ENCODE measurements around the gene EDA2R. TPM values are rescaled to one million over a fixed set of nuclear protein-coding genes. Genes with fewer than 3 reads are reported as not detected.

EDA2R gene, protein sequence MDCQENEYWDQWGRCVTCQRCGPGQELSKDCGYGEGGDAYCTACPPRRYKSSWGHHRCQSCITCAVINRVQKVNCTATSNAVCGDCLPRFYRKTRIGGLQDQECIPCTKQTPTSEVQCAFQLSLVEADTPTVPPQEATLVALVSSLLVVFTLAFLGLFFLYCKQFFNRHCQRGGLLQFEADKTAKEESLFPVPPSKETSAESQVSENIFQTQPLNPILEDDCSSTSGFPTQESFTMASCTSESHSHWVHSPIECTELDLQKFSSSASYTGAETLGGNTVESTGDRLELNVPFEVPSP
- polyA plus RNA-seq (2013, experiment 1 of 2; ENCODE audit: insufficient read length) = 16.1 TPM
- 14.5 TPM for polyA plus RNA-seq (2013, experiment 2 of 2; ENCODE audit: insufficient read length)

DNA sequence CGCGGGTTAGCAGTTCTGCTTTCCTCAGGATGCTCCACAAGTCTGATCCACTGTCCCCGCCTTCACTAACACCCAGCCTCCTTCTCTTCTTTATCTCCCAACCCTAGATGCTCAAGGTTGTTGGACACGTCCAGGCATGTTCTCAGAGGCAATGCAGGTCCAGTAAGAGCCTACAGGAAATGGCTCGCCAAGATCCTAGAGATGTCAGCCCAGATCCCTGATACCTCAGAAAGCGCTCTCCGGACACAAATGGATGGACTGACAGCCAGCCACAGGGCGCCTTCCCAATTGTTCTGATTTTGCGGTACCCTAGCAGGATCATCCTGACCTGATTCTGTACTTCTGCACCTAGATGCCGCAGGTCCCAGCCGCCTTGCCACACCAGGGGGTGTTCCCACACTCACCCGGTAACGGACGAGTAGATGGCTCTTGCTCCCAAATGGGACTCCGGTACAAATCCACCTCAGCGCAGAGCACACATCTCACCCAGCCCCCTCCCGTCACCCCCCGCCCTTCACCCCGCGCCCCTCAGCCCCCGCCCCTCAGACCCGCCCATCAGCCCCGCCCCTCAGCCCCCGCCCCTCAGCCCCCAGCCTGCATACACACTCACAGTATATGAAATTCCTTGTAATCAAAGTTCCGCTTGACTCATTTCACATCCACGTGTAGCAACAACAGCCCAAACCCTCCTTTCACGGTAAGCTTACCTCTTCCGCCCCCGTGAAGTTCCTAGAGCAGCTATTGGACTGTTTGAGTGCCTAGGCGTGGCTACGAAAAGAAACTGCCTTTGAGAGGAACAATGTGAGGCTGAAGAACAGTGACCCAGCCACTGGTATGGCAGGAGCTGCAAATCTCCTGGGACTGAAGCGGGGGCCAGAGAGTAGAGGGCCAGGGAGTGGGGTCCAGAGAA lies at the start of gene EDA2R:
Gene EDA2R (minus strand): TSS at position 488 of the 910 bp plus-strand sequence. CDS start 23,058 bp downstream, outside the sequence.
- peak; percentile 86 for DNase-seq

DNA sequence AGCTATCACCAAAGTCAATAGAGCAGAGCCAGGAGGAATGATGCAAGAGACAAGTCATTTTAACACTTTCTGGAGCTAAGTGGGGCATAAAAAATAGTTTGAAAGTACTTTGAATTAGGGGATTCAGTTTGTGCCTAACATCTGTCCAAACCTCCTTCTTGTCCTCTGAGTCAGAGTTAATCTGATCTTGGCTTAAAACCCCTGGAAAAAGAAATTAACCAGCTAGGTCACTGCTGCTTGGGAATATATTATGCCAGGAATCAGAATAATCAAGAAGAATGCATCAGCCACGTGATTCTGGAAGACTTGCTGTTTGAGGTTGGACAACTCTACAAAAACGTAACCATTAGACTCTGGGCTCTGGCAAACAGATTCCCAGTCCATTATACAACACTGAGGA lies 45.3 kb upstream of the EDA2R start:
- DNase-seq = peak; percentile 43

DNA sequence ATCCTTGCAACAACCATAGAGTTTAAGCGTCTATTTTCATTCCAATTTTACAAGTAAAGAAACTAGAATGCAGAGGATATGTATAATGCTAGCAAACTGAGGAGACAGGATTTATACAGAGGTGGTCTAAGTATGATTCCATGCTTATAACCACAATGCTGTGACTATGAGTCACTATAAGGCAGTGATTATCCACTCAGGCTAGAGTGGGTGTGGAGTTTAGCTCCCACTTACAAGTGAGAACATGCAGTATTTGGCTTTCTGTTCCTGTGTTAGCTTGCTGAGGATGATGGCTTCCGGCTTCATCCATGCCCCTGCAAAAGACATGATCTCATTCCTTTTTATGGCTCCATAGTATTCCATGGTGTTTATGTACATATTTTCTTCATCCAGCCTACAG lies 41.6 kb upstream of the EDA2R start:
- DNase-seq = peak; percentile 34

DNA sequence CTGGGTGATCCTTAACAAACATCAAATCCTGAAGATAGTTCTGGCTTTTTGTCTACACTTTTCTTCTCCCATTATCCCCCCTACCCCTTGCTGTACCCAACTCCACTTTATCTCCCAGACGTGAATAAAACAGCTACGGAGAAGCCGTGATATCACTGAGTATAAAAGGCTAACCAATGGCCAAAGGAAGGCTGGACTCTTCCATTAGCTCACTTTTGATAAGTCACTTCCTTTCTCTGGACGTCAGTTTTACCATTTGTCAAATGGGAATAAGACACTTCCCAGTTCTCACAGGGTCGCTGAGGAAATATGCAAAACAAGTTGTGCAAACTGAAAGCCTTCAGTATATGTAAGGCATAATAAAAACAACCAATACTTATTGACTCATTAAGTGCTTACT lies 38.6 kb upstream of the EDA2R start:
- DNase-seq = peak; percentile 6

DNA sequence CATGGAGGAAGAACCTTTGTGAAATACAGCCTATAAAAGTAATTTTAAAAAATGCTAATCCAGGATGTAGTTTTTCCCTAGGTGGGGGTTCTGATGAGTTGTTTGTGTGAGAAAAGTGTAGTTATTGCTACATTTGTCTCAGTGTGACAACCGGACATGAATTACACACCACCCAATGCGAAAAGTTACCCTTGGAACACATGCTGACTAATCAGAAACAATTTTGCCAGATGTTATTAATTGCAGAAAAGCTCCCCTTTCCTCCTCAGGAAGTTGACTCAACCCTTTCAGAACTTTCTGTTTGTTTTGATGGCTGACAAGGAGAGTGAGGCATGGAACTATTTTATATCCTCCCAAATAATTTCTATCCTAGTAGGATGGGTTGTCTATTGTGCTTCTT lies 38.1 kb upstream of the EDA2R start:
- DNase-seq = peak; percentile 87

DNA sequence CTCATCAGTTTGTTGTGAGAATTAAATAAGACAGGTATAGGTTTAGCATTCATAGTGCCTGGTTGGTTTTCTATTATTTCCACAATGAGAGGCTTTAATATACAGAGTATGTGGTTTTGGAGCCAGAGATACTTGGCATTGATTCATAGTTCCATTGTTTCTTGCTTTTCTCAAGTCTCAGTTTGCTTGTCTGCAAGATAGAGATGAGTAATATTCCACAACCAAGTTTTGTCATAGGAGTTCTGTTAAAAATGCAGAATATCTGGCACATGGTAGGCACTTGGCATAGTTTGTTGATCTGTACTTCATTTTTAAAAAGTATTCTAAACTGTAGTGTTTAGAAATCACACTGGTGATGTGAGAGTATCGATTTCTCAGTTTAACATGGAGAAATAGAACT lies 37.5 kb upstream of the EDA2R start:
- peak; percentile 61 for DNase-seq

DNA sequence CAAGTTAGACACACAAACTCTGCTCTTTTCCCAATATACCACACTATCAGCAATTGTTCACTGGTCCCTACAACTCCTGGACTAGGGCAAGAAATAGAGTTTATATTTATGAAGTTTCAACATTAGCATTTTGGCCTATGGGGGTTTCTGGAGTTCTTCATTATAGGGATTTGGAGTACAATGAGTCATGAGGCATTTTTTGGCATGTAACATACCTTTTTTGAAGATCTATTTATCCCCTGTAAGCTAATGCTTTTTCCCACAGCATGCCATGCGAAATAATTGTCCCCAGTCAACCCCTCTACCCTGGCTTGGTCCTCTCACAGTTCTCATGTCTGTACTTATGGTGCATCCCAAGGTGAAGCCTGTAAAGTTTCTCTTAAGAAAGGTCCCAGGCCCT lies 36.7 kb upstream of the EDA2R start:
- peak; percentile 7 for DNase-seq

DNA sequence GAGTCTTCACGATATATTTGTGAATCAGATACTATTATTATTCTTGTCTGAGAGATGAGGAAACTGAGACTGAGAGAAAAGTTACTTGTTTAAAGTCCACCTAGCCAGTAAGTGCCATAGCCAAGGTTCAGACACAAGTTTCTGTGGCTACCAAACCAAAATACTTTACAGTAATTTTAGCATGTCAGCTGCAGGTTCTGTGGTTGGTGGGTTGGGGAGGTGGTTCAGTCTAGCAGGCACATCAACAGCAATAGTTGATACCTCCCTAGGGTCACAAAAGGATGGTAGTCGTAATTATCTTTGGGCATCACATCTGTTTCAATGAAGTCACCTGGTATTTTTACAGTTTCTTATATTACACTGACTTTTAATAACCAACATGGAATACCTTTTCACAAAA lies 35.6 kb upstream of the EDA2R start:
- DNase-seq = no peak

DNA sequence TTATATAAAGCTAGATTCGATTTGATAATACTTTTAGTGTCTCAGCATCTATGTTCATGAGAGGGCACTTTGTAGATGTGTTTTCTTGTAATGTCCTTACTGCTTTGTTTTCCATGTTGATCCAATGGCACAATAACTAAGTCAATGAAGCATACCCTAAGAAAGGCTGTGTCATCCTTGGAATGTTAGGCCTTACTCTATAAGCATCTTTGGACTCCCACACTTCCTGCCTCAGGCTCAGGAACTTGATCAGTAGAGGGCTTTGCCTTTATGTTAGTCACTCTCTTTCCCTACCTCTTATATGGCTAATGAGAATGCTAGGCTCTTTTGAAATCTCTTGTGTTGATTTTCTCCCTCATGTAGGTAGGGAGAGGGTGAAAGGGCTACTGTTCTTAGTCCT lies 33.2 kb upstream of the EDA2R start:
- DNase-seq = peak; percentile 7

DNA sequence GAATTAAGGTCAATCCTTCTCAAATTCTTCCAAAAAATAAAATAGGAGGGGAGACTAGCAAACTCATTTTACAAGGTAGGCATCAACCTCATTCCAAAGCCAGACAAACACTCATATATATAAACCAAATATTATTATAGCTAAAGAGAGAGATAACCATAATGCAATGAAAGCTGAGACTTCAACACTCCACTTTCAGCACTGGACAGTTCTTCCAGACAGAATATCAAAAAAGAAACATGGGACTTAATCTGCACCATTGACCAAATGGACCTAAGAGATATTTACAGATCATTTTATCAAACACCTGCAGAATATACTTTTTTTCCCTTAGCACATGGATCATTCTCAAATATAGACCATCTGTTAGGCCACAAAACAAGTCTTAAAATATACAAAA lies 15.5 kb upstream of the EDA2R start:
- no peak for DNase-seq

DNA sequence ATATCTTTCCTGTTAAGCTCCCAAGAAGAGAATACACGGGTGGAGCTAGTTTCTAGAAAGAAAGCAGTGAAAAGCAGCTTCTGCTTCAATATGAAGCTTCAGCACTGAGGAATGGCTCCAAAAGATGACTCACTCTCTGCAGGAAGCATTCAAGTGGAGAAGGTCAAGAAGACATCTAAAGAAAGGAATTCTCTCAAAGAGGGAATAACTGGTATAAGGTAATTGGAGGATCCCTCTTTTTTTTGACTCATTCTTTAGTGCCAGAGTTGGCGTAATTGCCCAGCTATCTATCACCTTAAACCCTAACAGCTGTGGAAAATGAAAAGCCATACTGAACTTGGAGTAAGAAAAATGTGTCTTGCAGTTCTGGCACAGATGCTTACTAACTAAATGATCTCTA lies 3.5 kb downstream of the EDA2R start:
- peak; percentile 86 for DNase-seq

DNA sequence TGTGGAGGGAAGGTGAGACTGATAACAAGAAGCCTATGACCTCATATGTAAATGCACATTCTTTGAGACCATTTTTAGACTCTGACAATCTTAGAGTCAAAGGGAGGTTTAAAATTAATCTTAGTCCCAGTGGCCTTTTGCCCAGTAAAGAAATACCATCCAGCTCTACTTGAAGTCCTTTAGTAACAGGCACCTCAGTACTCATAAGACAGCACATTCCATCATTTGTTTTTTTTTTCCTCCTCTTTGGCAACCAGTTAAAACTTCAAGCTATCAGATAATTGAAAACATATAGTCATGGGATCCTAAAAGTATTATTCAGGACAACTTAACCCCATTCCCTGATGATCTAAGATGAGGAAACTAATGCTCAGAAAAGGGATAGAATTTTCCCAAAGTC lies 4.6 kb downstream of the EDA2R start:
- DNase-seq = peak; percentile 37

DNA sequence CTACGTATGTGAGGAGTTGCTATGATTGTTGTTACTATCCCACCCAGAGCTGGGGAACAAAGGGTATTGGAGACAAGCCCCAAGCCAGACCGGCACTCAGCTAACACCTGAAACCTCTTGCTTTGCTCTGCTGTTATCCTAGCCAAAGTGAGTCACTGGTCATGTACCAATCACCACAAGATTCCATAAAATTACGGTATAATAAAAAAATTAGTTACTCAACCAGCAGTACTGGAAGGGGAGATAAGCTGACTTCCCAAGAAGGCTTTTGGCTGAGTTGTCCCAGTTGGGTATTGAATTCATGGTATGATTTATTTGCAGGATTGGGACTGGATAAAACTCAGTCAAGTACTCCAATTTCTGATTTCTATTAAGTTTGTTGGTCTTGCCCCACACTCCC lies 5.3 kb downstream of the EDA2R start:
- DNase-seq = peak; percentile 64

DNA sequence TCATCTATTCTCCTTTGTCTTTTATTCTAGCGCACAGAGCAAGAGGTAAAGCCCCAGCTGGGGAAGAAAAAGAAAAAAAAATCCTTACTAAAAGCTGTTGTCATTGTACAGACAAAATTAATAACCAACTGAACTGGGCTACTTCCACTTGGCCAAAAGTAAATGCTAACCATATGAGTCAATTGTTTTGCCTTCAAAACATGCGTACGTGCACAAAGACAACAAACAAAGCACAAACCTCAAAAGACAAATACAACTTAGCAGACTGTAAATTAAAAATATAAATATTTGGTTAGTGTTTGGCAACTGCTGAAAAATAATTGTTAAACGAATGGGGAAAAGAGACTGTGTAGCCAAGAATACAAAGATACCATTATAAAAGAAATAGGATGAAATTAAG lies 5.9 kb downstream of the EDA2R start:
- DNase-seq = no peak

DNA sequence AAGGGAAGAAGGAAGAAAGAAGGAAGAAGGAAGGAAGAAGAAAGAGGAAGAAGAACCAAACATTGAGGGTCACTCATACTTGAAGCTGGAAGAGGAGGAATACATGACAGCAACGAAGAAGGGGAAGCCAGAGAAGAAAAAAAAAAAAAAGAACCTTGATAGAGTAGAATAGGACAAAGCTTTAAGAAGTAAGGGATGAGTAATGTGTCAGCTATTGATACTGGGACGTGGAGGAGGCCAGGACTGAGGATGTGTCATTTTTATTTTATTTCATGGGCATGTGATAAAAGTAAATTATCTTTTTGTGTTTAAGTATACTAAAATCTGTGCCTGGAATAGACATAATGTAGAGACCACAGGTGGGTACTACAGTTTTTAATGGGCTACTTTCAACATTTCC lies 6.4 kb downstream of the EDA2R start:
- DNase-seq = peak; percentile 36

DNA sequence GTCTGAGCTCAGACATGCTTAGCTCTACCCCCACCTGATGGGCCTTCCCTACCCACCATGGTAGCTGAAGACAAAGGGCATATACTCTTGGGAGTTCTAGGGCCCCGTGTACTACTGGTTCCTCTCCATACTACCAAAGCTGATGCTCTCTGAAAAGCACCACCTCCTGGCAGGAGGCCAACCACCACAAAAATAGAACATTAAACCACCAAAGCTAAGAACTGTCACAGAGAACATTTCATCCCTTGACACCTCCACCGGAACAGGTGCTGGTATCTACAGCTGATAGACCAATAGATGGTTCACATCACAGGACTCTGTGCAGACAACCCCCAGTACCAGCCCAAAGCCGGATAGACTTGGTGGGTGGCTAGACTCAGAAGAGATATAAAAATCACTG lies 13.4 kb downstream of the EDA2R start:
- DNase-seq = no peak

DNA sequence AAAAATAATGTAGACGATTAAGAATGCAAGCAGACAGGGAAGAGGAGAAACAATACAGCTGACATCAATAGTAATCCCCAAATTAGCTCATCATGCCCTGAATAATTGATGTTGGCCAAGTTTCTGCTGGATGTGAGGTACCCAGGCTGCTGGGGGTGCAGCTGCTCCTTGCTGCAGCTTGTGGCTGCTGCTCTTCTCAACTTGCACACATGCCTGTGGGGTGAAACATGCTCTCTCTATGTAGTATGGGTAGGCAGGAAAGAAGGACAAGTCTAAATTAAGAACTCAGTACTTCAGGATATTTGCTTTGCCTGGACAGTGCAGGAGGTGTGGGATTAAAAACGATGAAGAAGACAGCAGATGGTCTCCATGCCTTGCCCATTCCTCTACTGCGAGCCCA lies 16.7 kb downstream of the EDA2R start:
- peak; percentile 57 for DNase-seq

DNA sequence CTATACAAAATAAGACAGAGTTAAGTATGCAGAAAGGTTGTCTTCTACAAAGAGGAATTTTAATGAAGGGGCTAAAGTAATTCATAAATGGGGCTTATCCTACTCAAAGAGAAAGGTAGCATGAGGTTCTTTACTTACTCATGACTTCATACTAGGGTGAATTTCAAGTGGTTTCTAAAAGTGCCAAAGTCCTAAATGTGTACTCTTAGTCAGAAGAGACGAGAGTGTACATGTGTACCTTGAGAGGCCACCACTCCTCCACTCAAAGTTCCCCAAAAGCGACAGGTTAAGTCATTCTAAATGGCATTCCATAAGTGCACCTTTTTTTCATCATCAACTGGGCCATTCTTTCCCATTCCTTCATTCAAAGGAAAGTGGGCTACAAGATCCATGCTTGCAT lies 21.9 kb downstream of the EDA2R start:
- no peak for DNase-seq

DNA sequence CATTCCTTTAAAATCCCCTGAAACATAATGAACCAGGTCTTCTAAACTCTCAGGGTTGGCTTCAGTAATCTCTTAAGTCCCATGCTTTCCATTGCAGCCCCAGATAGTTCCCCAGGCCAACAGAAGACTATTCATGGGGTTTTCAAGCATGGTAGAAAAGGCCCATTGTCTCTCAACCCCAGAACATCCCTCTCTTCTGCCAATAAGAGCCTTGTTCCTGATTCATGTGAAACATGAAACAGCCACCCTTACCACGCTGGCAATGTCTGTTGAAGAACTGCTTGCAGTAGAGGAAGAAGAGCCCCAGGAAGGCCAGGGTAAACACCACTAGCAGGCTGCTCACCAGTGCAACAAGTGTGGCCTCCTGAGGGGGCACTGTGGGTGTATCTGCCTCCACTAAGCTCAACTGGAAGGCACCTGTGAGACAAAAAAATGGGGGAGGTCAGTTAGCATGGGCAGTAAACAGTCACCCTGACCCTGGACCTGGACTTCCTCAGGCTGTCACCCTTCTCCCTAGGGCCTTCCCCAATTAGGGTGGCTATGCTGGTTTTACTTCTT lies 36.4 kb downstream of the EDA2R start:
- no peak for DNase-seq

DNA sequence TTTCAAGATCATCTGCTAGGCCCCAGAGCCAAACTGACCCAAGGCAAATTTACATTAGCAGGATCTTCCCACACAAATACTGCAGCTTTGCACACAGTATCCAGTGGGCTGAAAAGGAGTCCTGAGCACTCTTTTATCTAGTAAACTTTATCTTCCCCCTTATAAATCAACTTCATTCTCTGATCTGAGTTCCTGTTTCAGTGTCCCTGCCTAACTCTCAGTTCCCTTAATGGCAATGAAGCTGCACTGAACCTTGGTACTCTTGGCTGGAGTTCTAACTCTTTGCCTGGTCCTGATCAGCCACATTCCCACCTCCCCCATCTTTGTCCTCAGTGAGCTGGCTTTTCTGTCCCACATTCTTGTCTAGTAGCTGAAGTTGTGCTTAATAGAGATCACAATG lies 37.4 kb downstream of the EDA2R start:
- no peak for DNase-seq

DNA sequence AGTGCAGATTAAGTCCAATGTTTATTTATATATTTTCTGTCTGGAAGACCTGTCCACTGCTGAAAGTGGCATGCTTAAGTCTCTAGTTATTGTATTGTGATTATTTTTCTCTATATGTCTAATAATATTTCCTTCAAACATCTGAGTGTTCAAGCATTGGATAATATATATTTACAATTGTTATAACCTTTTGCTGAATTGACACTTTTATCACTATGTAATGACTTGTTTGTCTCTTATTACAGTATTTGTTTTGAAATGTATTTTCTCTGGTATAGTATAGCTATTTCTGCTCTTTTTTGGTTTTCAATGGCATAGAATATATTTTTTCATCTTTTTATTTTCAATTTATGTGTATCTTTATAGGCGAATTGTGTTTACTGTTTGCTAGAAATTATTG lies 59.7 kb downstream of the EDA2R start:
- DNase-seq = no peak

DNA sequence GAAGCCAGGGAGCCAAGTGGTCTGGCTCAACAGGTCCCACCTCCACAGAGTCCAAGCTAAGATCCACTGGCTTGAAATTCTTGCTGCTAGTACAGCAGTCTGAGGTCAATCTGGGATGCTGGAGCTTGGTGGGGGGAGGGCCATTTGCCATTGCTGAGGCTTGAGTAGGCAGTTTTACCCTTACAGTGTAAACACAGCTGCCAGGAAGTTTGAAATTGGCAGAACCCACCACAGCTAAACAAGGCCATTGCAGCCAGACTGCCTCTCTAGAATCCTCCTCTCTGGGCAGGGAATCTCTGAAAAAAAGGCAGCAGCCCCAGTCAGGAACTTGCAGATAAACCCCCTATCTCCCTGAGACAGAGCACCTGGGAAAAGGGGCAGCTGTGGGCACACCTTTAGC lies 84.9 kb downstream of the EDA2R start:
- DNase-seq = no peak

DNA sequence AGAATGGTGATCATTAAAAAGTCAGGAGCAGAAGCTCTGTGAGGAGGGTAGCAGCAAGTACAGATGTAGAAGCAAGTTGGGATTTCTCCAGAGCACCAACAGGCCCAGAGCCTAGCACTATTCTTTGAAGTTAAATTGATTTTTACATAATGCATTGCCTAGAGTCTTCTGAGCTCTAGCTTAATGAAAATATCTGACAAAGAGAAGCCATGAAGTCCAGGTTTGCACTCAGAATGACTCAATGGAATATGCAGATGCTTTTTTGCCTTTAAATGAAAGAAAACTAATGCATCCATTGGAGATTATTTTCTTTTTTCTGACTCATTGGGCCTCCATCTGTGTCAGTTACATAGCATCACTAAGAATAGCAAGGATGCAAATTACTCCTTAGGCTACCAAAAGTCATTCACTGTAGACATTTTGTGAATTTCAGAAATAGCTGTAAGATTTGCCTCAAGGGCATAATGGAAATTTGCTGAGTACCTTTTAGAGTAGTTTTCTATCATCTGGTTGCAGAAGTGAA lies 91.0 kb downstream of the EDA2R start:
- DNase-seq = no peak

Data from fibroblast of skin of abdomen (primary cell).